A549 (cell line): Measurements from ENCODE around the gene KCNJ6. TPM values are rescaled to one million over a fixed set of nuclear protein-coding genes. Genes with fewer than 3 reads are reported as not detected.

ENCODE experiments used
- ATAC-seq, 2 experiments: fragments of 200-7000 bp in 1 of 2; fragments of >200 bp in 1 of 2; cut with Nextera tagmentation in 1 of 2; cut with Tn5 transposase in 1 of 2; 3 replicates each; pipeline versions ENCODE4 v1.8.0 to v1.9.1; 2018 to 2020; ENCODE audit warnings: mild to moderate bottlenecking in 1 of 2, moderate library complexity in 1 of 2
- CTCF ChIA-PET: fragments of 300-600 bp; sonication (Branson Sonifier 250); formaldehyde crosslinking; extraction: SDS; loops from one replicate; lab custom pipeline; 2021; ENCODE audit warnings: antibody characterized with exemption, inconsistent platforms; lab: Yijun Ruan, JAX
- POLR2A ChIA-PET: fragments of 350-600 bp; formaldehyde crosslinking; extraction: SDS; loops from one replicate; lab custom pipeline; 2021; ENCODE audit warnings: antibody characterized with exemption, inconsistent platforms; lab: Yijun Ruan, JAX
- DNase-seq, 2 experiments: peaks; one replicate each; pipeline versions ENCODE4 v3.0.0 to v3.0.0-alpha.2; 2011 to 2016; ENCODE audit warnings: low read depth in 1 of 2, low spot score in 1 of 2
- FAIRE-seq: peaks from 2 replicates; lab custom pipeline; 2011; peaks lifted over from hg19 to GRCh38; lab: Jason Lieb, UNC
- H3K27ac ChIP-seq, 2 experiments: fragments of >200 bp; sonication (Bioruptor Twin); formaldehyde crosslinking; 3 replicates each; pipeline ENCODE4 v1.5.1; 2016 to 2017
- H3K4me1 ChIP-seq: fragments of >200 bp; sonication (Bioruptor Twin); formaldehyde crosslinking; 3 replicates; pipeline ENCODE4 v1.6.1; 2016
- H3K4me2 ChIP-seq: fragments of >200 bp; sonication (Bioruptor Twin); formaldehyde crosslinking; 3 replicates; pipeline ENCODE4 v1.6.1; 2016
- H3K4me3 ChIP-seq: fragments of >200 bp; sonication (Bioruptor Twin); formaldehyde crosslinking; 3 replicates; pipeline ENCODE4 v1.5.1; 2016
- H3K9me3 ChIP-seq: fragments of >200 bp; sonication (Bioruptor Twin); formaldehyde crosslinking; 3 replicates; pipeline ENCODE4 v1.6.1; 2016
- CBX2 ChIP-seq: fragments of 200-600 bp; sonication (generic); IDR thresholded peaks from 2 replicates; pipeline ENCODE4 v1.6.1; 2016; ENCODE audit warnings: low read depth, mild to moderate bottlenecking, borderline replicate concordance
- EHF ChIP-seq: fragments of 250-450 bp; sonication (Bioruptor Pico); IDR thresholded peaks from 2 replicates; pipeline ENCODE4 v1.5.0; 2020; ENCODE audit warnings: mild to moderate bottlenecking
- FOSL2 ChIP-seq, 2 experiments: fragments of 450-650 bp in 1 of 2; fragments of >200 bp in 1 of 2; sonication (Bioruptor Twin) in 1 of 2; formaldehyde crosslinking; IDR thresholded peaks; 2 replicates each; pipeline versions ENCODE4 v1.5.0 to v1.6.1; 2016 to 2020; ENCODE audit warnings: mild to moderate bottlenecking in 1 of 2, moderate library complexity in 1 of 2
- GATA3 ChIP-seq: IDR thresholded peaks from 2 replicates; pipeline ENCODE4 v1.6.1; 2012; ENCODE audit warnings: borderline replicate concordance
- HDAC2 ChIP-seq: fragments of 200-600 bp; sonication (generic); IDR thresholded peaks from 2 replicates; pipeline ENCODE4 v1.6.1; 2016
- HOXB13 ChIP-seq: fragments of 250-450 bp; sonication (Bioruptor Pico); IDR thresholded peaks from 2 replicates; pipeline ENCODE4 v1.5.0; 2020; ENCODE audit warnings: low read depth, mild to moderate bottlenecking, moderate library complexity
- HOXB5 ChIP-seq: fragments of 250-450 bp; sonication (Bioruptor Pico); IDR thresholded peaks from 2 replicates; pipeline ENCODE4 v1.5.0; 2020; ENCODE audit warnings: mild to moderate bottlenecking, moderate library complexity
- JUN ChIP-seq, 2 experiments: fragments of >200 bp; sonication (Bioruptor Twin); formaldehyde crosslinking; IDR thresholded peaks; 2 replicates in 1 of 2; 3 replicates in 1 of 2; pipeline ENCODE4 v1.6.1; 2016 to 2017
- MAX ChIP-seq: IDR thresholded peaks from 2 replicates; pipeline ENCODE4 v1.6.1; 2012
- MAZ ChIP-seq: fragments of 150-350 bp; IDR thresholded peaks from 2 replicates; pipeline ENCODE4 v1.6.1; 2014; ENCODE audit warnings: antibody characterized with exemption, low read depth, low read length, borderline replicate concordance
- MYC ChIP-seq: IDR thresholded peaks from 2 replicates; pipeline ENCODE4 v1.6.1; 2012; ENCODE audit warnings: mild to moderate bottlenecking, inconsistent platforms, low read length, improper control_type of control experiment, borderline replicate concordance
- NPAS2 ChIP-seq: fragments of 250-450 bp; sonication (Bioruptor Pico); IDR thresholded peaks from 2 replicates; pipeline ENCODE4 v1.8.0; 2022; ENCODE audit warnings: mild to moderate bottlenecking, moderate library complexity, borderline replicate concordance
- NR3C1 ChIP-seq: fragments of >200 bp; sonication (Bioruptor Twin); formaldehyde crosslinking; IDR thresholded peaks from 3 replicates; pipeline ENCODE4 v1.6.1; 2017
- POLR2AphosphoS2 ChIP-seq: conservative IDR thresholded peaks from 2 replicates; pipeline ENCODE4 v1.6.1; 2012; ENCODE audit warnings: low read length, improper control_type of control experiment, inconsistent platforms
- RCOR1 ChIP-seq: fragments of 150-350 bp; IDR thresholded peaks from 2 replicates; pipeline ENCODE4 v1.6.1; 2014; ENCODE audit warnings: antibody characterized with exemption, low read length, low read depth
- TP53 ChIP-seq: fragments of 250-450 bp; sonication (Bioruptor Pico); IDR thresholded peaks from 2 replicates; pipeline ENCODE4 v1.5.0; 2021; ENCODE audit warnings: mild to moderate bottlenecking, moderate library complexity
- ZFP36 ChIP-seq: fragments of 450-650 bp; IDR thresholded peaks from 2 replicates; pipeline ENCODE4 v1.6.1; 2014; ENCODE audit warnings: borderline replicate concordance; ENCODE audit not compliant: partially characterized antibody
- ZSCAN20 ChIP-seq: fragments of 250-450 bp; sonication (Bioruptor Pico); IDR thresholded peaks from 2 replicates; pipeline ENCODE4 v1.8.0; 2022; ENCODE audit warnings: mild to moderate bottlenecking, moderate library complexity
- WGBS: methylation state at CpG from one replicate; pipeline ENCODE4 v1.1.6; 2017; ENCODE audit errors: missing lambda C conversion rate; 5-methylcytosine and 5-hydroxymethylcytosine counted together
- polyA plus RNA-seq, 4 experiments: library from polyadenylated mRNA; depleted of rRNA in 3 of 4; stranded (reverse); fragments of >200 nt; fragmentation: RNase III in 1 of 4; extraction: RNeasy Plus Mini Kit Qiagen cat#74134 plus additional on column Dnase treatment in 1 of 4; gene quantifications; 2 replicates in 3 of 4; 3 replicates in 1 of 4; pipeline ENCODE4 v1.2.3, GENCODE V29; 2011 to 2017
- TF ChIP-seq, protein P1 (sequence below): IDR thresholded peaks from 2 replicates; pipeline ENCODE4 v1.6.1; 2012
- TF ChIP-seq, protein P2 (sequence below): fragments of 200-600 bp; sonication (generic); IDR thresholded peaks from 2 replicates; pipeline ENCODE4 v1.6.1; 2016; ENCODE audit warnings: antibody characterized with exemption, mild to moderate bottlenecking, moderate library complexity
- TF ChIP-seq, protein P3 (sequence below): fragments of >200 bp; sonication (Bioruptor Twin); formaldehyde crosslinking; IDR thresholded peaks from 3 replicates; pipeline ENCODE4 v1.6.1; 2016
- TF ChIP-seq, protein P4 (sequence below): fragments of 250-450 bp; sonication (Bioruptor Pico); IDR thresholded peaks from 2 replicates; pipeline ENCODE4 v1.5.0; 2020; ENCODE audit warnings: low read depth, mild to moderate bottlenecking, moderate library complexity

KCNJ6 gene
- polyA plus RNA-seq, 2 of the 4 experiments (the other 2 are of a cell fraction): 0.68 to 1.4 TPM

DNA sequence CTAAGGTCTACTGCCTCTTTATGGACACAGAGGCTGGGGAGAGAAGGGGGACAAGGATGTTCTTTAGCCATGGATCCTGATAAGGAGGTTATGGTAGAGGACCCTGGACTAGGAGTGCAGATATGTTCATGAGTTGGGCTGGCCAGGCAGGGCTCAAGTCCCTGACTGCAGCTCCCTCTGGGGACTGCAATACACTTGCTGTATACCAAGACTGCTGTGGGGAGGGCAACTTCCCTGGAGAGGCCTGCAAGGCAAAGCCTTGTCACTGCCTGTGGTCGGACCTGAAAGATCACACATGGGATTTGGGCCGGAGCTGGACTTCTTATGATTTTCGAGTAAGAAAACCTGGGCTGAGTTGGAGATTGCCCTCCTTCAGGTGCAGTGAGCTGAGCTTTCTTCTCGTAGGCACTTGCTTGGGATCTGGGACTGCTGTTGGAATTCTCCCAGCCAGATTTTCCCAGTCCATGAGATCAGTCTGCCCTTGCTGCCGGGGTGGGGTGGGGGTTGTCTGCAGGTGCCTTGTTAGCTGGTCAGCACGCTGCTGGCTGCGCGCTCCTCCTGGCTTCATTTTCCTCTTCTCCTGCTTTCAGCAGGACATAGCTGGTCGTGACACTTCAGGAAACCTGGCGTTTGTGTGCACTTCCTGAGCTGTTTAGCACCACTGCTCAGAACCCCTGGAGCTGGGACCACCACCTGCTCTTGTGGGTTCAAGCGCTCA, 49.0 kb upstream of the KCNJ6 start (continued):
- TF ChIP-seq, protein P1, sequence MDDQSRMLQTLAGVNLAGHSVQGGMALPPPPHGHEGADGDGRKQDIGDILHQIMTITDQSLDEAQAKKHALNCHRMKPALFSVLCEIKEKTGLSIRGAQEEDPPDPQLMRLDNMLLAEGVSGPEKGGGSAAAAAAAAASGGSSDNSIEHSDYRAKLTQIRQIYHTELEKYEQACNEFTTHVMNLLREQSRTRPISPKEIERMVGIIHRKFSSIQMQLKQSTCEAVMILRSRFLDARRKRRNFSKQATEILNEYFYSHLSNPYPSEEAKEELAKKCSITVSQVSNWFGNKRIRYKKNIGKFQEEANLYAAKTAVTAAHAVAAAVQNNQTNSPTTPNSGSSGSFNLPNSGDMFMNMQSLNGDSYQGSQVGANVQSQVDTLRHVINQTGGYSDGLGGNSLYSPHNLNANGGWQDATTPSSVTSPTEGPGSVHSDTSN: no peak
- TF ChIP-seq, protein P2, sequence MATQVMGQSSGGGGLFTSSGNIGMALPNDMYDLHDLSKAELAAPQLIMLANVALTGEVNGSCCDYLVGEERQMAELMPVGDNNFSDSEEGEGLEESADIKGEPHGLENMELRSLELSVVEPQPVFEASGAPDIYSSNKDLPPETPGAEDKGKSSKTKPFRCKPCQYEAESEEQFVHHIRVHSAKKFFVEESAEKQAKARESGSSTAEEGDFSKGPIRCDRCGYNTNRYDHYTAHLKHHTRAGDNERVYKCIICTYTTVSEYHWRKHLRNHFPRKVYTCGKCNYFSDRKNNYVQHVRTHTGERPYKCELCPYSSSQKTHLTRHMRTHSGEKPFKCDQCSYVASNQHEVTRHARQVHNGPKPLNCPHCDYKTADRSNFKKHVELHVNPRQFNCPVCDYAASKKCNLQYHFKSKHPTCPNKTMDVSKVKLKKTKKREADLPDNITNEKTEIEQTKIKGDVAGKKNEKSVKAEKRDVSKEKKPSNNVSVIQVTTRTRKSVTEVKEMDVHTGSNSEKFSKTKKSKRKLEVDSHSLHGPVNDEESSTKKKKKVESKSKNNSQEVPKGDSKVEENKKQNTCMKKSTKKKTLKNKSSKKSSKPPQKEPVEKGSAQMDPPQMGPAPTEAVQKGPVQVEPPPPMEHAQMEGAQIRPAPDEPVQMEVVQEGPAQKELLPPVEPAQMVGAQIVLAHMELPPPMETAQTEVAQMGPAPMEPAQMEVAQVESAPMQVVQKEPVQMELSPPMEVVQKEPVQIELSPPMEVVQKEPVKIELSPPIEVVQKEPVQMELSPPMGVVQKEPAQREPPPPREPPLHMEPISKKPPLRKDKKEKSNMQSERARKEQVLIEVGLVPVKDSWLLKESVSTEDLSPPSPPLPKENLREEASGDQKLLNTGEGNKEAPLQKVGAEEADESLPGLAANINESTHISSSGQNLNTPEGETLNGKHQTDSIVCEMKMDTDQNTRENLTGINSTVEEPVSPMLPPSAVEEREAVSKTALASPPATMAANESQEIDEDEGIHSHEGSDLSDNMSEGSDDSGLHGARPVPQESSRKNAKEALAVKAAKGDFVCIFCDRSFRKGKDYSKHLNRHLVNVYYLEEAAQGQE: no peak
- no peak for TF ChIP-seq MYC

DNA sequence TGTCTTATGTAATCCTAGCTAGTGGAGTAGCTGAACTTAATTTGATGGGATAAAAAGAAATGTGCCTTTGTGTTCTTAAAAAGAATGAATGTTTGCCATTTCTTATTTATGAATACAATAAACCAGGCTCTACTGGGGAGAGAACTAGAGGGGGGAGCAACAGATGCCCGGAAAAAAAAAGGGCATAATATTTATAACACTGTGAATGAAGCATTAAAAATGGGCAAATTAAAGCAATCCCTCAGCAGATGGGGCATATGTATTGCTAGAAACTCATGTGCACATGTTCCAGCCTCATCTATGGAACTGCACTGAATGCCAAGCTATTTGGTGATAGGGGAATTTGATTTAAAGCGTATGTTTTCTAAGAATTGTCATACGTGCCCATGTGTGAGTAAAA, 42.3 kb upstream of the KCNJ6 start:
- Histone ChIP-seq H3K27ac (no peak overlapping the region), H3K4me3 (no peak overlapping the region)
- WGBS: 86% methylated on average over 3 of the region's 3 CpGs
- no peak for TF ChIP-seq CBX2
- TF ChIP-seq NR3C1: no peak
- TF ChIP-seq, protein P3, sequence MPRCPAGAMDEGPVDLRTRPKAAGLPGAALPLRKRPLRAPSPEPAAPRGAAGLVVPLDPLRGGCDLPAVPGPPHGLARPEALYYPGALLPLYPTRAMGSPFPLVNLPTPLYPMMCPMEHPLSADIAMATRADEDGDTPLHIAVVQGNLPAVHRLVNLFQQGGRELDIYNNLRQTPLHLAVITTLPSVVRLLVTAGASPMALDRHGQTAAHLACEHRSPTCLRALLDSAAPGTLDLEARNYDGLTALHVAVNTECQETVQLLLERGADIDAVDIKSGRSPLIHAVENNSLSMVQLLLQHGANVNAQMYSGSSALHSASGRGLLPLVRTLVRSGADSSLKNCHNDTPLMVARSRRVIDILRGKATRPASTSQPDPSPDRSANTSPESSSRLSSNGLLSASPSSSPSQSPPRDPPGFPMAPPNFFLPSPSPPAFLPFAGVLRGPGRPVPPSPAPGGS: no peak
- TF ChIP-seq NPAS2 (CRISPR knock-in tag): no peak
- TF ChIP-seq, all 56 proteins: peak for 0
- FAIRE-seq (no peak), DNase-seq (no peak), ATAC-seq (no peak)
- Histone ChIP-seq H3K4me1 (peaks cover 8% of the 10 kb centered on the region; the same call in 1 of the 3 replicates), H3K4me2 (no peak overlapping the region), H3K9me3 (no peaks in the 10 kb centered on the region)
- CTCF ChIA-PET: interaction anchor here (0.8 kb wide), 1 partner anchor 247 kb away, joined by 3 read pairs; no protein-coding TSS in a partner anchor
- POLR2A ChIA-PET: no interaction called here

DNA sequence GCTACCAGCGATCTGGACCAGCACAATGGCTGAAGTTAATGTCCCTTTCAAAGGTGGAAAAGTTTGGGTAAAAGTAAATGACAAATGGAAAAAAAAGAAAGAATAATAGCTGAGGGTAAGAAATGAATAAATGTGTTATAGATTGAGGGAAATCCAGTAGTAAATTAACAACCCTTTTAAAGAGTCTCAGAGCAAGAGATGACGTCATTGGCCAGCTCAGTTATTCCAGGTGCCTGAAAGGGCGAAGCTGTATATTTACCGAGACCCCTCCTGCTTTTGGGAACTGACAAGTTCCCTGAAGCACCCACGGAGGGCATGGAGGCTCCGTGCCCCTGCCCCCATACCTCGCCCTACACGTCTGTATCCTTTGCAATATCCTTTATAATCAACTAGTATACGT, 40.5 kb upstream of the KCNJ6 start:
- TF ChIP-seq EHF (CRISPR knock-in tag): no peak
- no peak for TF ChIP-seq HOXB13 (CRISPR knock-in tag)
- TF ChIP-seq MAX: no peak
- DNase-seq (no peak), FAIRE-seq (no peak), ATAC-seq (no peak)
- H3K27ac ChIP-seq: no peak overlapping the region
- CTCF ChIA-PET: no interaction called here
- no peak overlapping the region for H3K4me2 ChIP-seq
- POLR2A ChIA-PET: no interaction called here
- H3K4me1 ChIP-seq: peaks cover 8% of the 10 kb centered on the region; the same call in 1 of the 3 replicates
- 53% methylated on average over 9 of the region's 9 CpGs for WGBS
- no peak overlapping the region for H3K4me3 ChIP-seq
- H3K9me3 ChIP-seq: no peaks in the 10 kb centered on the region

GRCh38 chr21:37945036-37945435, 28.8 kb upstream of the KCNJ6 start:
- ChIA-PET CTCF (interaction anchor here (0.6 kb wide), 1 partner anchor 12 kb away, joined by 5 read pairs; no protein-coding TSS in a partner anchor), POLR2A (no interaction called here)
- H3K4me1 ChIP-seq: no peaks in the 10 kb centered on the region
- H3K27ac ChIP-seq: no peak overlapping the region
- H3K4me2 ChIP-seq: no peak overlapping the region
- 0% methylated on average over 1 of the region's 2 CpGs for WGBS
- H3K9me3 ChIP-seq: no peaks in the 10 kb centered on the region
- DNase-seq: no peak
- no peak for FAIRE-seq
- no peak overlapping the region for H3K4me3 ChIP-seq
- no peak for ATAC-seq
- TF ChIP-seq HOXB5 (CRISPR knock-in tag) (no peak), TP53 (CRISPR knock-in tag) (no peak), MAX (no peak), RCOR1 (no peak), MAZ (no peak), ZFP36 (no peak), GATA3 (no peak), FOSL2 (IDR thresholded peaks at IDR 0.05) (no peak), FOSL2 (CRISPR knock-in tag; IDR thresholded peaks at IDR 0.05) (no peak), HDAC2 (no peak), POLR2AphosphoS2 (no peak), JUN (IDR thresholded peaks at IDR 0.05) (no peak), ZSCAN20 (no peak)
- TF ChIP-seq, protein P1: no peak
- TF ChIP-seq, protein P4, sequence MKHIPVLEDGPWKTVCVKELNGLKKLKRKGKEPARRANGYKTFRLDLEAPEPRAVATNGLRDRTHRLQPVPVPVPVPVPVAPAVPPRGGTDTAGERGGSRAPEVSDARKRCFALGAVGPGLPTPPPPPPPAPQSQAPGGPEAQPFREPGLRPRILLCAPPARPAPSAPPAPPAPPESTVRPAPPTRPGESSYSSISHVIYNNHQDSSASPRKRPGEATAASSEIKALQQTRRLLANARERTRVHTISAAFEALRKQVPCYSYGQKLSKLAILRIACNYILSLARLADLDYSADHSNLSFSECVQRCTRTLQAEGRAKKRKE: no peak
